GM12878 (cell line): ENCODE data around the gene ADAM29. TPM values are rescaled to one million over a fixed set of nuclear protein-coding genes. Genes with fewer than 3 reads are reported as not detected.

Experiments
- ATAC-seq: fragments of 200-7000 bp; cut with Tn5 transposase; 3 replicates; pipeline ENCODE4 v1.9.1; 2020; ENCODE audit warnings: mild to moderate bottlenecking, moderate library complexity
- BruUV-seq: library from RNA; stranded (reverse); fragments of 400-500 nt; replicated peaks from 2 replicates; lab custom pipeline; 2021; lab: Mats Ljungman, UMichigan
- CTCF ChIA-PET: fragments of 300-600 bp; sonication (Branson Sonifier 250); formaldehyde crosslinking; extraction: SDS; loops from one replicate; lab custom pipeline; 2021; ENCODE audit warnings: inconsistent platforms; lab: Yijun Ruan, JAX
- POLR2A ChIA-PET: fragments of 350-600 bp; formaldehyde crosslinking; extraction: SDS; loops from one replicate; lab custom pipeline; 2021; ENCODE audit warnings: inconsistent platforms; lab: Charles Lee
- RAD21 ChIA-PET: fragments of 300-600 bp; sonication (Branson Sonifier 250); formaldehyde crosslinking; loops from one replicate; lab custom pipeline; 2023; ENCODE audit warnings: antibody characterized with exemption; ENCODE audit not compliant: unreplicated experiment; lab: Charles Lee
- SMC1A ChIA-PET: fragments of 300-600 bp; sonication (Branson Sonifier 250); formaldehyde crosslinking; loops from one replicate; lab custom pipeline; 2023; ENCODE audit not compliant: unreplicated experiment, uncharacterized antibody; lab: Charles Lee
- DNase-seq: peaks from one replicate; pipeline ENCODE4 v3.0.0-alpha.2; 2011; ENCODE audit warnings: low read depth, low spot score
- FAIRE-seq: peaks from 3 replicates; lab custom pipeline; 2011; peaks lifted over from hg19 to GRCh38; lab: Jason Lieb, UNC
- H2AFZ ChIP-seq: 2 replicates; pipeline ENCODE4 v1.6.0; 2011; ENCODE audit warnings: low read depth, low read length, control low read depth; ENCODE audit not compliant: control insufficient read depth
- H3K27ac ChIP-seq: 2 replicates; pipeline ENCODE4 v1.5.1; 2011; ENCODE audit warnings: control low read depth; ENCODE audit not compliant: control insufficient read depth, insufficient read depth
- H3K27me3 ChIP-seq, 2 experiments: replicated peaks in 1 of 2; 2 replicates each; pipeline versions ENCODE4 v1.6.0 to v1.6.1; 2011; ENCODE audit warnings: low read length in 1 of 2; ENCODE audit not compliant: control insufficient read depth in 2 of 2, insufficient read depth in 2 of 2
- H3K36me3 ChIP-seq, 2 experiments: 2 replicates each; pipeline ENCODE4 v1.5.1; 2011; ENCODE audit warnings: low read length in 1 of 2; ENCODE audit not compliant: control insufficient read depth in 2 of 2, insufficient read depth in 2 of 2
- H3K4me1 ChIP-seq: 2 replicates; pipeline ENCODE4 v1.6.1; 2011; ENCODE audit warnings: mild to moderate bottlenecking, low read length, moderate library complexity, mixed read lengths; ENCODE audit not compliant: control insufficient read depth, insufficient read depth
- H3K4me2 ChIP-seq: 2 replicates; pipeline ENCODE4 v1.6.0; 2011; ENCODE audit warnings: control low read depth; ENCODE audit not compliant: control insufficient read depth, insufficient read depth
- H3K4me3 ChIP-seq: fragments of 200-600 bp; sonication (generic); 2 replicates; pipeline ENCODE4 v1.5.1; 2016
- H3K79me2 ChIP-seq: 2 replicates; pipeline ENCODE4 v1.6.0; 2011; ENCODE audit warnings: low read length; ENCODE audit not compliant: control insufficient read depth, insufficient read depth
- H3K9ac ChIP-seq: 2 replicates; pipeline ENCODE4 v1.8.0; 2011; ENCODE audit warnings: low read length, control low read depth, mixed read lengths; ENCODE audit not compliant: control insufficient read depth, insufficient read depth
- H3K9me3 ChIP-seq: replicated peaks from 3 replicates; pipeline ENCODE4 v1.5.1; 2011; ENCODE audit warnings: mild to moderate bottlenecking, low read length; ENCODE audit not compliant: control insufficient read depth, insufficient read depth
- H4K20me1 ChIP-seq: 2 replicates; pipeline ENCODE4 v1.6.0; 2011; ENCODE audit not compliant: control insufficient read depth, insufficient read depth
- BCL11A ChIP-seq: IDR thresholded peaks from 2 replicates; pipeline ENCODE4 v1.6.1; 2011; ENCODE audit warnings: low read depth, low read length
- CHD2 ChIP-seq: IDR thresholded peaks from 2 replicates; pipeline ENCODE4 v1.6.1; 2011; ENCODE audit warnings: low read depth, low read length, improper control_type of control experiment, borderline replicate concordance
- CHD4 ChIP-seq: fragments of 200-600 bp; sonication (generic); IDR thresholded peaks from 2 replicates; pipeline ENCODE4 v1.6.1; 2016; ENCODE audit warnings: mild to moderate bottlenecking
- EP300 ChIP-seq, 2 experiments: fragments of 150-350 bp in 1 of 2; IDR thresholded peaks; 2 replicates each; pipeline ENCODE4 v1.6.1; 2011 to 2012; ENCODE audit warnings: low read depth in 2 of 2, low read length in 2 of 2, borderline replicate concordance in 1 of 2, improper control_type of control experiment in 1 of 2, inconsistent platforms in 1 of 2; ENCODE audit not compliant: control insufficient read depth in 1 of 2
- GABPA ChIP-seq: IDR thresholded peaks from 2 replicates; pipeline ENCODE4 v1.6.1; 2014; ENCODE audit warnings: antibody characterized with exemption, low read depth, mild to moderate bottlenecking, inconsistent platforms
- HCFC1 ChIP-seq: fragments of 150-350 bp; IDR thresholded peaks from 2 replicates; pipeline ENCODE4 v1.6.1; 2014; ENCODE audit warnings: low read length
- HDAC6 ChIP-seq: fragments of 200-600 bp; sonication (generic); IDR thresholded peaks from one replicate; pipeline ENCODE4 v1.8.0; 2017; ENCODE audit warnings: antibody characterized with exemption; ENCODE audit not compliant: unreplicated experiment
- MYC ChIP-seq: IDR thresholded peaks from 2 replicates; pipeline ENCODE4 v1.6.1; 2011; ENCODE audit warnings: mild to moderate bottlenecking, low read length, moderate library complexity, inconsistent platforms; ENCODE audit not compliant: insufficient read depth, insufficient replicate concordance, insufficient read length, severe bottlenecking
- RAD51 ChIP-seq: fragments of 450-650 bp; IDR thresholded peaks from 2 replicates; pipeline ENCODE4 v1.6.1; 2016; ENCODE audit warnings: moderate library complexity, mild to moderate bottlenecking, inconsistent platforms
- SMAD5 ChIP-seq: IDR thresholded peaks from 2 replicates; pipeline ENCODE4 v1.6.1; 2016; ENCODE audit warnings: antibody characterized with exemption, low read depth
- ZBED1 ChIP-seq: IDR thresholded peaks from 2 replicates; pipeline ENCODE4 v1.6.1; 2016; ENCODE audit warnings: borderline replicate concordance
- ZBTB4 ChIP-seq: fragments of 450-650 bp; formaldehyde crosslinking; IDR thresholded peaks from 2 replicates; pipeline ENCODE4 v1.4.0; 2022; ENCODE audit warnings: mild to moderate bottlenecking, moderate library complexity
- ZNF384 ChIP-seq: IDR thresholded peaks from 2 replicates; pipeline ENCODE4 v1.6.1; 2012; ENCODE audit warnings: low read depth, mild to moderate bottlenecking, low read length, improper control_type of control experiment, borderline replicate concordance
- ZNF622 ChIP-seq: fragments of 450-650 bp; IDR thresholded peaks from 2 replicates; pipeline ENCODE4 v1.6.1; 2017; ENCODE audit warnings: mild to moderate bottlenecking, inconsistent platforms
- WGBS: methylation state at CpG from one replicate; pipeline ENCODE4 v1.1.6; 2016; ENCODE audit warnings: low lambda C conversion rate; ENCODE audit not compliant: insufficient replicate concordance, insufficient coverage; ENCODE audit errors: missing lambda C conversion rate; 5-methylcytosine and 5-hydroxymethylcytosine counted together
- in situ Hi-C: fragments of 300-500 bp; cut with MboI; formaldehyde crosslinking; loops from 9 replicates; pipeline ENCODE4 v1.14.3; 2018; ENCODE audit warnings: mixed read lengths
- intact Hi-C: fragments of 100-400 bp; cut with micrococcal nuclease; formaldehyde crosslinking; loops from one replicate; pipeline ENCODE4 v1.14.2; 2022; ENCODE audit not compliant: unreplicated experiment
- polyA plus RNA-seq, 11 experiments: library from polyadenylated mRNA; depleted of rRNA in 4 of 11; unstranded in 6 of 11; stranded (reverse) in 5 of 11; fragments of >200 nt; fragmentation: Nextera tagmentation in 4 of 11; fragmentation: Illumina TruSeq in 1 of 11; extraction: Ambion mirVana in 4 of 11; extraction: Trizol in 1 of 11; gene quantifications; 1 replicate in 1 of 11; 2 replicates in 10 of 11; pipeline versions ENCODE4 v1.2.1 to v1.2.3, GENCODE V29; 2011 to 2016; ENCODE audit warnings: inconsistent platforms in 2 of 11, missing spikeins in 2 of 11, low read depth in 1 of 11
- total RNA-seq, 4 experiments: library from RNA; depleted of rRNA in 3 of 4; stranded (reverse); fragments of >200 nt in 3 of 4; fragmentation: Illumina TruSeq in 1 of 4; extraction: Trizol in 1 of 4; gene quantifications; 2 replicates each; pipeline versions ENCODE4 v1.2.1 to v1.2.3, GENCODE V29; 2013 to 2021

The ADAM29 gene
- total and polyA plus RNA-seq, 10 of the 15 experiments (the other 5 are each of a cell fraction or from before 2014, with no cell fraction given), result 0.04 to 0.20 (median 0.10) TPM; not detected in 7

- intact Hi-C loops (no loop called here), in situ Hi-C loops (no loop called here)
- no peak overlapping the region for H3K4me2 ChIP-seq
- RAD21 ChIA-PET, result interaction anchor here (1.1 kb wide), 1 partner anchor 45 kb away, joined by 4 read pairs; no protein-coding TSS in a partner anchor
- no peak overlapping the region for H3K9ac ChIP-seq
- H3K27me3 ChIP-seq, result no peaks in the 10 kb centered on the region
- H3K79me2 ChIP-seq, result no peaks in the 10 kb centered on the region
- no peak overlapping the region for H3K27ac ChIP-seq
- POLR2A ChIA-PET, result interaction anchor here (0.7 kb wide), 1 partner anchor 15 kb away, joined by 4 read pairs; no protein-coding TSS in a partner anchor
- H2AFZ ChIP-seq, result no peak overlapping the region
- no TSS peak for BruUV-seq
- H4K20me1 ChIP-seq, result no peaks in the 10 kb centered on the region
- H3K36me3 ChIP-seq, result no peaks in the 10 kb centered on the region
- H3K9me3 ChIP-seq, result no peaks in the 10 kb centered on the region
- H3K4me3 ChIP-seq, result no peak overlapping the region
- ATAC-seq (peak; percentile 87), FAIRE-seq (peak; percentile 27), DNase-seq (no peak)
- TF ChIP-seq ZBED1, result no peak
- peak; percentile 43; the same call in 1 of the 2 replicates for TF ChIP-seq ZNF384
- SMC1A ChIA-PET, result interaction anchor here (0.7 to 1.9 kb wide), 6 partner anchors 8 to 172 kb away, joined by 3 to 8 read pairs (median 4); no protein-coding TSS in a partner anchor
- CTCF ChIA-PET, result interaction anchor here (0.8 to 1.4 kb wide), 4 partner anchors 52 to 172 kb away, joined by 3 to 6 read pairs (median 4); no protein-coding TSS in a partner anchor
- 13% methylated on average over 6 of the region's 6 CpGs for WGBS
- no peaks in the 10 kb centered on the region for H3K4me1 ChIP-seq
Measured at GRCh38 chr4:174882317-174882992, 35.7 kb upstream of the ADAM29 start.

GRCh38 chr4:174907508-174907907 lies 10.7 kb upstream of the ADAM29 start:
- Histone ChIP-seq H2AFZ (no peak overlapping the region), H3K9me3 (no peaks in the 10 kb centered on the region; the same call in 2 of the 3 replicates), H4K20me1 (no peaks in the 10 kb centered on the region), H3K4me3 (no peak overlapping the region), H3K36me3 (no peaks in the 10 kb centered on the region), H3K27me3 (no peaks in the 10 kb centered on the region), H3K4me1 (no peaks in the 10 kb centered on the region), H3K4me2 (no peak overlapping the region), H3K27ac (no peak overlapping the region), H3K9ac (no peak overlapping the region), H3K79me2 (no peaks in the 10 kb centered on the region)
- BruUV-seq, result no TSS peak
- FAIRE-seq (no peak), DNase-seq (no peak), ATAC-seq (no peak)
- intact Hi-C loops (no loop called here), in situ Hi-C loops (no loop called here)
- SMC1A ChIA-PET, result no interaction called here
- POLR2A ChIA-PET, result no interaction called here
- CTCF ChIA-PET, result no interaction called here
- RAD21 ChIA-PET, result no interaction called here
- TF ChIP-seq HCFC1 (no peak), ZNF622 (no peak), MYC (no peak), GABPA (no peak), RAD51 (no peak), SMAD5 (no peak), HDAC6 (no peak), CHD4 (no peak), ZBTB4 (CRISPR knock-in tag) (no peak), ZBED1 (no peak), EP300 (IDR thresholded peaks at IDR 0.05; ENCODE audit: borderline replicate concordance in 1 of 2, control insufficient read depth in 1 of 2, low read depth in 2 of 2, low read length in 2 of 2) (no peak), CHD2 (no peak), BCL11A (no peak)
